Type B pancreatic cell (in vitro differentiated cells): ENCODE measurements around the gene SEC63. TPM values are rescaled to one million over a fixed set of nuclear protein-coding genes. Genes with fewer than 3 reads are reported as not detected.
"Not testable (repeated sequence)": the region's sequence is repeated elsewhere in the genome, so short reads cannot be mapped to it uniquely, and the experiment has no call there.

Source experiments
- DNase-seq: peaks from one replicate; pipeline ENCODE4 v3.0.0; 2021; ENCODE audit warnings: mixed read lengths; ENCODE audit not compliant: unreplicated experiment; ENCODE audit errors: extremely low spot score
- H3K27ac Mint-ChIP-seq: 2 replicates; pipeline ENCODE4 v1.8.0; 2021; ENCODE audit warnings: mild to moderate bottlenecking, mixed read lengths
- H3K27me3 Mint-ChIP-seq: 2 replicates; pipeline ENCODE4 v1.8.0; 2021; ENCODE audit warnings: mixed read lengths
- H3K36me3 Mint-ChIP-seq: 2 replicates; pipeline ENCODE4 v1.8.0; 2021; ENCODE audit warnings: mixed read lengths
- H3K4me1 Mint-ChIP-seq: one replicate; pipeline ENCODE4 v1.8.0; 2021; ENCODE audit warnings: mixed read lengths; ENCODE audit not compliant: unreplicated experiment
- H3K4me3 Mint-ChIP-seq: 2 replicates; pipeline ENCODE4 v1.8.0; 2021; ENCODE audit warnings: mild to moderate bottlenecking, mixed read lengths
- H3K9me3 Mint-ChIP-seq: 2 replicates; pipeline ENCODE4 v1.8.0; 2021; ENCODE audit warnings: mixed read lengths
- CTCF ChIP-seq: fragments of 200-600 bp; sonication (generic); conservative IDR thresholded peaks from 2 replicates; pipeline ENCODE4 v1.5.0; 2021; ENCODE audit warnings: antibody characterized with exemption, mild to moderate bottlenecking
- total RNA-seq: library from RNA; stranded (reverse); gene quantifications from 2 replicates; pipeline ENCODE4 v1.2.1, GENCODE V29; 2021; ENCODE audit warnings: low replicate concordance

Gene SEC63
- total RNA-seq, 1 donor from 2014 or later, result 106 TPM

GRCh38 chr6:107928984-107929383 is 29.0 kb downstream of the SEC63 start:
- H3K27ac Mint-ChIP-seq, result no peak overlapping the region
- no peak for TF ChIP-seq CTCF
- no peaks in the 10 kb centered on the region for H3K27me3 Mint-ChIP-seq
- H3K36me3 Mint-ChIP-seq, result peaks cover 53% of the 10 kb centered on the region
- H3K4me1 Mint-ChIP-seq, result no peaks in the 10 kb centered on the region
- peaks cover 17% of the 10 kb centered on the region for H3K9me3 Mint-ChIP-seq
- no peak overlapping the region for H3K4me3 Mint-ChIP-seq
- DNase-seq, result no peak

- not testable (repeated sequence) for H3K4me3 Mint-ChIP-seq, H3K4me1 Mint-ChIP-seq, H3K9me3 Mint-ChIP-seq, H3K27ac Mint-ChIP-seq, H3K27me3 Mint-ChIP-seq, DNase-seq
- H3K36me3 Mint-ChIP-seq, result peaks cover 42% of the 10 kb centered on the region
Observed at GRCh38 chr6:107926697-107927544, 31.1 kb downstream of the SEC63 start.

- Mint-ChIP-seq H3K4me3 (no peak overlapping the region), H3K4me1 (no peaks in the 10 kb centered on the region), H3K36me3 (peaks cover 62% of the 10 kb centered on the region), H3K27me3 (no peaks in the 10 kb centered on the region), H3K9me3 (no peaks in the 10 kb centered on the region), H3K27ac (no peak overlapping the region)
- no peak for TF ChIP-seq CTCF
- no peak for DNase-seq
Observed at GRCh38 chr6:107917451-107918375, 40.3 kb downstream of the SEC63 start.

- H3K9me3 Mint-ChIP-seq, H3K27me3 Mint-ChIP-seq, DNase-seq, H3K27ac Mint-ChIP-seq, H3K4me1 Mint-ChIP-seq, H3K4me3 Mint-ChIP-seq: not testable (repeated sequence)
- peaks cover 61% of the 10 kb centered on the region for H3K36me3 Mint-ChIP-seq
Observed at GRCh38 chr6:107916961-107917360, 41.0 kb downstream of the SEC63 start.

- no peaks in the 10 kb centered on the region for H3K27me3 Mint-ChIP-seq
- no peak for DNase-seq
- H3K27ac Mint-ChIP-seq, result no peak overlapping the region
- no peaks in the 10 kb centered on the region for H3K9me3 Mint-ChIP-seq
- H3K4me3 Mint-ChIP-seq, result no peak overlapping the region
- peaks cover 47% of the 10 kb centered on the region for H3K36me3 Mint-ChIP-seq
- TF ChIP-seq CTCF, result no peak
- no peaks in the 10 kb centered on the region for H3K4me1 Mint-ChIP-seq
Observed at GRCh38 chr6:107911692-107912091, 46.3 kb downstream of the SEC63 start.

GRCh38 chr6:107894809-107895396 is 63.1 kb downstream of the SEC63 start:
- Mint-ChIP-seq H3K36me3 (peaks cover 54% of the 10 kb centered on the region), H3K27me3 (no peaks in the 10 kb centered on the region), H3K27ac (peak overlapping the region; percentile 80), H3K9me3 (peaks cover 20% of the 10 kb centered on the region), H3K4me1 (no peaks in the 10 kb centered on the region), H3K4me3 (no peak overlapping the region)
- no peak for TF ChIP-seq CTCF
- no peak for DNase-seq

GRCh38 chr6:107890431-107890830 is 67.6 kb downstream of the SEC63 start:
- H3K27me3 Mint-ChIP-seq, H3K27ac Mint-ChIP-seq, DNase-seq, H3K4me1 Mint-ChIP-seq, H3K4me3 Mint-ChIP-seq: not testable (repeated sequence)
- Mint-ChIP-seq H3K9me3 (peaks cover 26% of the 10 kb centered on the region), H3K36me3 (peaks cover 78% of the 10 kb centered on the region)

- Mint-ChIP-seq H3K36me3 (peaks cover 59% of the 10 kb centered on the region), H3K9me3 (peaks cover 15% of the 10 kb centered on the region)
- not testable (repeated sequence) for H3K27ac Mint-ChIP-seq, DNase-seq, H3K27me3 Mint-ChIP-seq, H3K4me3 Mint-ChIP-seq, H3K4me1 Mint-ChIP-seq
Observed at GRCh38 chr6:107885950-107886349, 72.1 kb downstream of the SEC63 start.
